Glutamatergic neuron (in vitro differentiated cells): ENCODE results near the gene KIF13A. TPM values are rescaled to one million over a fixed set of nuclear protein-coding genes. Genes with fewer than 3 reads are reported as not detected.

Experiments used
- DNase-seq: peaks from one replicate; pipeline ENCODE4 v3.0.0; 2022
- H3K27ac Mint-ChIP-seq: one replicate; pipeline ENCODE4 v1.8.0; 2020; ENCODE audit warnings: mild to moderate bottlenecking, mixed read lengths, inconsistent platforms; ENCODE audit not compliant: unreplicated experiment
- H3K27me3 Mint-ChIP-seq: one replicate; pipeline ENCODE4 v1.8.0; 2020; ENCODE audit warnings: mild to moderate bottlenecking, moderate library complexity, mixed read lengths, inconsistent platforms; ENCODE audit not compliant: unreplicated experiment
- H3K36me3 Mint-ChIP-seq: one replicate; pipeline ENCODE4 v1.8.0; 2020; ENCODE audit warnings: mild to moderate bottlenecking, mixed read lengths, inconsistent platforms; ENCODE audit not compliant: unreplicated experiment
- H3K4me1 Mint-ChIP-seq: one replicate; pipeline ENCODE4 v1.8.0; 2020; ENCODE audit warnings: mild to moderate bottlenecking, low read depth, mixed read lengths, inconsistent platforms; ENCODE audit not compliant: unreplicated experiment
- H3K4me3 Mint-ChIP-seq: one replicate; pipeline ENCODE4 v1.8.0; 2020; ENCODE audit warnings: mild to moderate bottlenecking, mixed read lengths, inconsistent platforms; ENCODE audit not compliant: unreplicated experiment
- H3K9me3 Mint-ChIP-seq: one replicate; pipeline ENCODE4 v1.8.0; 2020; ENCODE audit warnings: mild to moderate bottlenecking, moderate library complexity, mixed read lengths, inconsistent platforms; ENCODE audit not compliant: unreplicated experiment
- CTCF ChIP-seq: fragments of 200-600 bp; sonication (generic); IDR thresholded peaks from one replicate; pipeline ENCODE4 v1.5.0; 2021; ENCODE audit not compliant: partially characterized antibody, unreplicated experiment
- total RNA-seq: library from RNA; stranded (reverse); fragmentation: NEBNext Ultra II Directional; extraction: Animal tissue kit (Norgen Biotek cat#: 25700); gene quantifications from one replicate; pipeline ENCODE4 v1.2.1, GENCODE V29; 2021; ENCODE audit not compliant: unreplicated experiment

KIF13A gene
- total RNA-seq, 1 donor from 2014 or later: 26.7 TPM

DNA sequence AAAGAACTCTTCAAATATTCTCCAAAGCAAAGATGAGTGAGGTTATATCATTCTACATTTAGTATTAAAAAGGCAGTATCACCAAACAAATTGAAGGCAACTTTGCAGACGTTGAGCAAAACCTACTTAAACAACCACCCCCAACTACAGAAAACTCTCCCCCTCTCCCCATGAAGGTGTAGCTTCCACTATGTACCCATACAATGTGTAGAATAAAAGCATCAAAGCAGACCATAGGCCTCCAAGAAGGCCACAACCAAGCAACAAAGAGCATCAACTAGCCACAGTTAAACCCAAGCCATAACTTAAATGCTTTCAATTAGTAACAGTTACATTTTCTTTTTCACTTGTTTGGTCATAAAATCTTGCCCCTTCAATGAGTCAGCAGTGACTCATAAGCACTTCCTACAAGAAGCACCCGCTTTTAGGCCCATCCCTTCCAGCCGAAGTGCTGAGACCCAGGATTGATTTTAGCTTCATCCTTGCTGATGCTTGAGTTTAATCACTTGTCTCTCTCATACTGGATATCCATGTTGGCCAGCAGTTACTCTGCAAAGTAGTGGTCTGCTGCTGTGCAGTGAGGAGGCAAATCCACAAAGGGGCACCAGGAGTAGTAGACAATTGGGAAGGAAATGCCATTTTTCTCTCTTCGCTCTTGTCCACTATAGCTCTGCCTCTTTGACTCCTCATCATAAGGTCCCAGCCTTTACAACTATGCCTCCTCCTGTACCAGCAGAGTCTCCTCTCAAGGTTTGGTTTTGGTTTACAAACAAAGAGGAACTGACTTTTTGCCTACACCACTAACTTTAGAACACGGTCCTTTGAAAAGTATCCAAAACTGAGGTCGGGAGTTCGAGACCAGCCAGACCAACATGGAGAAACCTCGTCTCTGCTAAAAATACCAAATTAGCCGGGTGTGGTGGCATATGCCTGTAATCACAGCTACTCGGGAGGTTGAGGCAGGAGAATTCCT lies 272.3 kb downstream of the KIF13A start:
- TF ChIP-seq CTCF: no peak
- no peak overlapping the region for H3K4me3 Mint-ChIP-seq
- no peaks in the 10 kb centered on the region for H3K27me3 Mint-ChIP-seq
- H3K36me3 Mint-ChIP-seq: no peaks in the 10 kb centered on the region
- H3K27ac Mint-ChIP-seq: no peak overlapping the region
- no peak for DNase-seq
- peaks cover 2% of the 10 kb centered on the region for H3K4me1 Mint-ChIP-seq
- H3K9me3 Mint-ChIP-seq: no peaks in the 10 kb centered on the region

- DNase-seq: no peak
- Mint-ChIP-seq H3K27me3 (no peaks in the 10 kb centered on the region), H3K4me3 (no peak overlapping the region), H3K9me3 (no peaks in the 10 kb centered on the region), H3K36me3 (no peaks in the 10 kb centered on the region), H3K27ac (no peak overlapping the region), H3K4me1 (peaks cover 2% of the 10 kb centered on the region)
- TF ChIP-seq CTCF: no peak
Observed at GRCh38 chr6:17714177-17714576, 273.3 kb downstream of the KIF13A start.

- TF ChIP-seq CTCF: no peak
- Mint-ChIP-seq H3K4me1 (peaks cover 2% of the 10 kb centered on the region), H3K27ac (no peak overlapping the region), H3K4me3 (no peak overlapping the region), H3K36me3 (no peaks in the 10 kb centered on the region), H3K9me3 (no peaks in the 10 kb centered on the region), H3K27me3 (no peaks in the 10 kb centered on the region)
- no peak for DNase-seq
Observed at GRCh38 chr6:17712576-17712975, 274.9 kb downstream of the KIF13A start.

DNA sequence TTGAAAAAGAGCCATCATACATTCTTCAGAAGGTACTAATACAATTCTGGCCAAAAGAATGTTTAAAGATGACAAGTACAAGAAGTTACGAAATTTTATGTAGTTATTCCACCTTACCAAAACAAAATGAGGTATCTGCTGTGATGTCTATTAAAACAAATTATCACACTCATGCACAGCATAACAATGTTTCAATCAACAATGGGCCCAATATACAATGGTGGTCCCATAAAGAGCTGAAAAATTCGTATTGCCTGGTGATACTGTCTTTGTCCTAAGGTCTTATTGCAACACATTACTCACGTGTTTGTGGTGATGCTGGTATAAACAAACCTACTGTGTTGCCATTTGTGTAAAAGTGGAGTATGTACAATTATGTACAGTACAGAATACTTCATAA lies 277.1 kb downstream of the KIF13A start:
- Mint-ChIP-seq H3K4me3 (no peak overlapping the region), H3K4me1 (peaks cover 6% of the 10 kb centered on the region)
- TF ChIP-seq CTCF: no peak

GRCh38 chr6:17709476-17709875 lies 278.0 kb downstream of the KIF13A start:
- no peak for DNase-seq
- H3K9me3 Mint-ChIP-seq: peaks cover 10% of the 10 kb centered on the region
- H3K4me1 Mint-ChIP-seq: peaks cover 7% of the 10 kb centered on the region
- peaks cover 5% of the 10 kb centered on the region for H3K27me3 Mint-ChIP-seq
- no peaks in the 10 kb centered on the region for H3K36me3 Mint-ChIP-seq
- H3K27ac Mint-ChIP-seq: no peak overlapping the region
- H3K4me3 Mint-ChIP-seq: no peak overlapping the region
- no peak for TF ChIP-seq CTCF

More for the DNA sequence above, 277.1 kb downstream of the KIF13A start:
- no peaks in the 10 kb centered on the region for H3K36me3 Mint-ChIP-seq
- peaks cover 10% of the 10 kb centered on the region for H3K9me3 Mint-ChIP-seq
- H3K27me3 Mint-ChIP-seq: peaks cover 5% of the 10 kb centered on the region
- no peak for DNase-seq
- no peak overlapping the region for H3K27ac Mint-ChIP-seq
